ENCODE results near the gene ADAMTS14.

GRCh38 chr10:70715853-70716795 lies 43.8 kb downstream of the ADAMTS14 start:
- no peak for TF ChIP-seq CTCF (IDR thresholded peaks at IDR 0.05; ENCODE audit: insufficient read depth, low read depth, low read length)
- no peak for TF ChIP-seq EZH2 (IDR thresholded peaks at IDR 0.05; ENCODE audit: insufficient read depth, low read length)

Measured in astrocyte (in vitro differentiated cells and primary cell).